ENCODE results near the gene DNMBP. TPM values are rescaled to one million over a fixed set of nuclear protein-coding genes. Genes with fewer than 3 reads are reported as not detected.

Gene DNMBP
- total and polyA plus RNA-seq, 2 experiments from 2014 or later: 13.6 to 22.9 TPM

DNA sequence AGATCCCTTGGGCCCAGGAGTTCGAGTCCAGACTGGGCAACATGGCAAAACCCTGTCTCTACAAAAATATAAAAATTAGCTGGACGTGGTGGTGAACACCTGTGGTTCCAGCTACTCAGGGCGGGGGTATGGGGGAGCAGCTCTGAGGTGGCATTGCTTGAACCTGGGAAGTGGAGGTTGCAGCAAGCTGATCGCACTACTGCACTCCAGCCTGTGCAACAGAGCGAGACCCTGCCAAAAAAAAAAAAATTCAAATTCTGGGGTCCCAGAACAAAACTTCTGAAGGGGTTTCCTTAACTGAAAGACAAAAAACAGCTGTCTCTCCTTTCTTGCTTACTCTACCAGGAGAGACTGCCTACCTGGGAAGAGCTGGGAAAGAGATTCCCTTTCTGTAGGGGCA lies 27.0 kb downstream of the DNMBP start:
- Histone ChIP-seq H3K27me3 (no peaks in the 10 kb centered on the region), H3K4me1 (ENCODE audit: low read depth) (peaks cover 18% of the 10 kb centered on the region), H3K27ac (no peak overlapping the region), H3K9me3 (ENCODE audit: low read depth) (no peaks in the 10 kb centered on the region), H3K4me3 (no peak overlapping the region), H3K36me3 (no peaks in the 10 kb centered on the region)
- TF ChIP-seq CTCF (IDR thresholded peaks at IDR 0.05; ENCODE audit: low read depth, low read length): no peak
- DNase-seq (ENCODE audit: low read depth in 1 of 2, low spot score in 1 of 2): no peak

GRCh38 chr10:99981581-99982199 lies 28.1 kb downstream of the DNMBP start:
- no peaks in the 10 kb centered on the region for H3K36me3 ChIP-seq
- DNase-seq (ENCODE audit: low read depth in 1 of 2, low spot score in 1 of 2): no peak
- H3K27ac ChIP-seq: no peak overlapping the region
- H3K27me3 ChIP-seq: no peaks in the 10 kb centered on the region
- TF ChIP-seq CTCF (IDR thresholded peaks at IDR 0.05; ENCODE audit: low read depth, low read length): no peak
- no peaks in the 10 kb centered on the region for H3K9me3 ChIP-seq (ENCODE audit: low read depth)
- H3K4me3 ChIP-seq: no peak overlapping the region
- peaks cover 29% of the 10 kb centered on the region for H3K4me1 ChIP-seq (ENCODE audit: low read depth)

- H3K9me3 ChIP-seq (ENCODE audit: low read depth): no peaks in the 10 kb centered on the region
- H3K27me3 ChIP-seq: no peaks in the 10 kb centered on the region
- H3K27ac ChIP-seq: no peak overlapping the region
- DNase-seq (ENCODE audit: low read depth in 1 of 2, low spot score in 1 of 2): no peak
- H3K4me1 ChIP-seq (ENCODE audit: low read depth): peaks cover 35% of the 10 kb centered on the region
- no peaks in the 10 kb centered on the region for H3K36me3 ChIP-seq
- TF ChIP-seq CTCF (IDR thresholded peaks at IDR 0.05; ENCODE audit: low read depth, low read length): no peak
- no peak overlapping the region for H3K4me3 ChIP-seq
Measured at GRCh38 chr10:99979066-99979685, 30.6 kb downstream of the DNMBP start.

- H3K27me3 ChIP-seq: no peaks in the 10 kb centered on the region
- no peaks in the 10 kb centered on the region for H3K36me3 ChIP-seq
- peaks cover 25% of the 10 kb centered on the region for H3K4me1 ChIP-seq (ENCODE audit: low read depth)
- H3K9me3 ChIP-seq (ENCODE audit: low read depth): no peaks in the 10 kb centered on the region
- peak overlapping the region; percentile 50 for H3K27ac ChIP-seq
- TF ChIP-seq CTCF (IDR thresholded peaks at IDR 0.05; ENCODE audit: low read depth, low read length): no peak
- H3K4me3 ChIP-seq: no peak overlapping the region
- DNase-seq (ENCODE audit: low read depth in 1 of 2, low spot score in 1 of 2): peak; percentile 11 to 13
Measured at GRCh38 chr10:99977916-99978315, 31.8 kb downstream of the DNMBP start.

DNA sequence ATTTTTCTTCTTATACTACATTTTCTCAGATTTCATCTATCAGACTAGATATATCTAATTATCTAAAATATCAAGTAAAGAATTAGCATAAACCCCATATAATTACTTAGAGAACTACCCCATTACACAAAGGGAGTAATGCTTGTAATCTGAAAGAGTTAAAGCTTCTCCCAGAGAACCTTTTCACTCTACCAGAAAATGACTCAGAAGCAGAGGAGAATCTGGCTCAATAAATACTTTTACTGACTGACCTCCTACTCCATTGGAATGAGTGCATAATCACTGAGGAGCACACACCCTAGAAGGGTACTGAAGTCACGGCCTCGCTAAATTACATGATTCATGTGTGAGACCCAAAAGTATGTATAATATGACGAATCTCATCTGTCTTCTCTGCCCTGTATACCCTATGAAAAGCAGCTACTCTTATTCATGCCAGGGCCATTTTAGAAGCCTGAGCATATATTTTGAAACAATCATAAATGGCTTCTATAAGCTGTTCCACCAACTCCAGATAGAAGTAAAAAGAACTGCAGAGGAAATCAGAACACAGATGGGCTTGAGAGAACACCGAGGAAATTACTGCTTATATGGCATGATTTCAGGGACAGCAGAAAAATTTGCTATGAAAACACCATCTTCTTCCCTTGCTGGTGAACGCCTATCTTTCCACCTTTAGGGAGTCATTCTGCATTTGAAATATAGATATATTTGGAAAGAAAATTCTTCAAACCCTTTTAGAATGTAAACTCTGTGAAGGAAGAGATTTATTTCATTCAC lies 32.7 kb downstream of the DNMBP start:
- no peak overlapping the region for H3K4me3 ChIP-seq
- TF ChIP-seq CTCF (IDR thresholded peaks at IDR 0.05; ENCODE audit: low read depth, low read length): no peak

More for the DNA sequence above, 32.7 kb downstream of the DNMBP start:
- H3K27me3 ChIP-seq: no peaks in the 10 kb centered on the region
- no peaks in the 10 kb centered on the region for H3K36me3 ChIP-seq
- H3K9me3 ChIP-seq (ENCODE audit: low read depth): no peaks in the 10 kb centered on the region
- peaks cover 25% of the 10 kb centered on the region for H3K4me1 ChIP-seq (ENCODE audit: low read depth)
- H3K27ac ChIP-seq: peak overlapping the region; percentile 72
- peak in 1 of 2 donors; percentile 92 for DNase-seq (ENCODE audit: low read depth in 1 of 2, low spot score in 1 of 2)

Measured in cardiac muscle cell (in vitro differentiated cells and primary cell).